Ovary (tissue), 9 donors: ENCODE results near the gene MSH2. TPM values are rescaled to one million over a fixed set of nuclear protein-coding genes. Genes with fewer than 3 reads are reported as not detected.

Experiments used
- DNase-seq, 5 donors: peaks; one replicate each; pipeline ENCODE4 v3.0.0-alpha.2; 2019 to 2020
- H3K27ac ChIP-seq, 2 donors: fragments of 200-600 bp; one replicate each; pipeline versions ENCODE4 v1.5.1 to v1.8.0; 2019 to 2022
- H3K27me3 ChIP-seq: fragments of 200-600 bp; one replicate; pipeline ENCODE4 v1.8.0; 2022
- H3K36me3 ChIP-seq: fragments of 200-600 bp; sonication (generic); one replicate; pipeline ENCODE4 v1.5.1; 2019
- H3K4me1 ChIP-seq: one replicate; pipeline ENCODE4 v1.8.1; 2013; ENCODE audit warnings: mild to moderate bottlenecking, moderate library complexity; ENCODE audit not compliant: insufficient read depth
- H3K4me3 ChIP-seq: fragments of 200-600 bp; sonication (generic); one replicate; pipeline ENCODE4 v1.5.1; 2017
- H3K9me3 ChIP-seq, 2 donors: fragments of 200-600 bp in 1 of 2; sonication (generic) in 1 of 2; one replicate each; pipeline versions ENCODE4 v1.5.1 to v1.8.1; 2013 to 2019; ENCODE audit warnings: mild to moderate bottlenecking in 1 of 2, moderate library complexity in 1 of 2
- EP300 ChIP-seq: sonication (generic); formaldehyde crosslinking; IDR thresholded peaks from one replicate; pipeline ENCODE4 v1.6.1; 2017; ENCODE audit warnings: antibody characterized with exemption
- POLR2A ChIP-seq: fragments of 450-650 bp; IDR thresholded peaks from one replicate; pipeline ENCODE4 v1.6.1; 2017; ENCODE audit warnings: antibody characterized with exemption, mild to moderate bottlenecking, moderate library complexity
- WGBS, 3 donors: extraction: QIAGEN DNeasy Blood & Tissue Kit in 1 of 3; methylation state at CpG; one replicate each; pipeline versions ENCODE4 v1.1.5 to v1.1.7; 2013 to 2017; 5-methylcytosine and 5-hydroxymethylcytosine counted together
- intact Hi-C, 4 donors: fragments of 100-400 bp; cut with DNase I; formaldehyde crosslinking; loops; one replicate each; pipeline versions ENCODE4 v1.11.0 to v1.15.1; 2022 to 2023
- polyA plus RNA-seq, 2 donors: library from polyadenylated mRNA; stranded (reverse); fragments of 200-250 nt in 1 of 2; fragments of 350-450 nt in 1 of 2; fragmentation: Illumina TruSeq in 1 of 2; extraction: RNeasy Lipid Tissue Mini Kit (QIAGEN cat#74804) in 1 of 2; gene quantifications; one replicate each; pipeline ENCODE4 v1.2.3, GENCODE V29; 2013 to 2014
- total RNA-seq, 7 donors: library from RNA; depleted of rRNA in 2 of 7; stranded (reverse); fragments of >200 nt in 2 of 7; fragmentation: NEBNext Ultra II Directional in 3 of 7; extraction: Animal tissue kit (Norgen Biotek cat#: 25700) in 3 of 7; gene quantifications; one replicate each; pipeline versions ENCODE4 v1.1.0 to v1.2.4, GENCODE V29; 2016 to 2023
- TF ChIP-seq, protein P1 (sequence below), 3 donors: fragments of 450-650 bp in 2 of 3; fragments of 200-600 bp in 1 of 3; IDR thresholded peaks; one replicate each; pipeline versions ENCODE4 v1.5.1 to v1.8.0; 2016 to 2022; ENCODE audit warnings: antibody characterized with exemption in 3 of 3, mild to moderate bottlenecking in 1 of 3
- donor health status: DM: no; HTN: no; CAD: no; lungs with moderate emphysema.
- donor health status: DM: no; HTN: no; CAD: no.
- donor health status: Bipolar disorder and iron deficiency.
- donor health status: DM: yes; HTN: yes; CAD: no.
- donor health status: DM: no; HTN: no; CAD: no.
- donor health status: DM: yes; HTN: yes; CAD: no.

MSH2 gene
- total and polyA plus RNA-seq, 9 donors, result 8.5 to 16.4 (median 10.7) TPM

DNA sequence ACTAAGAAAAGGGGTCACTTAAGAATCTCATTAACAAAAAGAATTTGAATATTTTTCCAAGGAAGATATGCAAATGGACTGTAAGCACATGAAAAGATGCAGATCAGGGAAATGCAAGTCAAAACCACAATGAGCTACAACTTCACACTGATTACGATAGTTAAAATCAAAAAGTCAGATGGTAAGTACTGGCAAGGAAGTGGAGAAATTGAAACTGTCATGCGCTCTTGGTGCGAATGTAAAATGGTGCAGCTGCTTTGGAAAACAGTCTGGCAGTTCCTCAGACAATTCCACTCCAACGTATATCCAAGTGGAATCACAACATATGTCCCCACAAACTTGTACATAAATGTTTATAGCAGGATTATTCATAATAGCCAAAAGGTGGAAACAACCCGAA lies 81.4 kb downstream of the MSH2 start:
- 91 to 96% (median 95%) methylated on average over 5 of the region's 5 CpGs for WGBS, 3 donors
- no peak for DNase-seq
- intact Hi-C loops, result no loop called here
- no peaks in the 10 kb centered on the region for H3K4me1 ChIP-seq
- H3K27me3 ChIP-seq, result no peaks in the 10 kb centered on the region
- no peaks in the 10 kb centered on the region for H3K36me3 ChIP-seq
- no peaks in the 10 kb centered on the region for H3K9me3 ChIP-seq
- TF ChIP-seq EP300 (no peak), POLR2A (no peak)
- TF ChIP-seq, protein P1, sequence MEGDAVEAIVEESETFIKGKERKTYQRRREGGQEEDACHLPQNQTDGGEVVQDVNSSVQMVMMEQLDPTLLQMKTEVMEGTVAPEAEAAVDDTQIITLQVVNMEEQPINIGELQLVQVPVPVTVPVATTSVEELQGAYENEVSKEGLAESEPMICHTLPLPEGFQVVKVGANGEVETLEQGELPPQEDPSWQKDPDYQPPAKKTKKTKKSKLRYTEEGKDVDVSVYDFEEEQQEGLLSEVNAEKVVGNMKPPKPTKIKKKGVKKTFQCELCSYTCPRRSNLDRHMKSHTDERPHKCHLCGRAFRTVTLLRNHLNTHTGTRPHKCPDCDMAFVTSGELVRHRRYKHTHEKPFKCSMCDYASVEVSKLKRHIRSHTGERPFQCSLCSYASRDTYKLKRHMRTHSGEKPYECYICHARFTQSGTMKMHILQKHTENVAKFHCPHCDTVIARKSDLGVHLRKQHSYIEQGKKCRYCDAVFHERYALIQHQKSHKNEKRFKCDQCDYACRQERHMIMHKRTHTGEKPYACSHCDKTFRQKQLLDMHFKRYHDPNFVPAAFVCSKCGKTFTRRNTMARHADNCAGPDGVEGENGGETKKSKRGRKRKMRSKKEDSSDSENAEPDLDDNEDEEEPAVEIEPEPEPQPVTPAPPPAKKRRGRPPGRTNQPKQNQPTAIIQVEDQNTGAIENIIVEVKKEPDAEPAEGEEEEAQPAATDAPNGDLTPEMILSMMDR (IDR thresholded peaks at IDR 0.05), result no peak
- H3K27ac ChIP-seq, result no peak overlapping the region
- no peak overlapping the region for H3K4me3 ChIP-seq

DNA sequence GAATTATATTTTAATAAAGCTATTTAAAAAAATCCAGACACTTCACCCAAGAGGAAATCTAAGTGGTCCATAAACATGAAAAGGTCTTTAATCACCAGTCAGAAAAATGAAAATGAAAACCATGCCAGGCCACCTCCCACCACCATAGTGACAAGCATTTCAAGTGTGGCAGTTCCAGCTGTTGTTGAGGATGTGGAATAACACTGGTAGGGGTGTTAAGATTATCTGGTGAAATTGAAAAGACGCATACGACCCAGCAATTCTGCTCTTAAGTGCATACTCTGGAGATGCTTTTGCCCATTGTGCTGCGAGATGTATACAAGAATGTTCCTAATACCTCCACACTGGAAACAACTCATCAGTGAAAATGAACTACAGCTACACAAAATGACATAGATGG lies 82.2 kb downstream of the MSH2 start:
- H3K27ac ChIP-seq, result no peak overlapping the region
- DNase-seq, result no peak
- H3K9me3 ChIP-seq, result no peaks in the 10 kb centered on the region
- no peaks in the 10 kb centered on the region for H3K36me3 ChIP-seq
- H3K27me3 ChIP-seq, result no peaks in the 10 kb centered on the region
- 85 to 98% (median 89%) methylated on average over 3 of the region's 3 CpGs for WGBS, 3 donors
- intact Hi-C loops, result loop anchor here in 1 of 4 donors (5.0 kb wide), 1 partner anchor 343 kb away; no protein-coding TSS in a partner anchor
- TF ChIP-seq, protein P1 (IDR thresholded peaks at IDR 0.05), result no peak
- TF ChIP-seq EP300, result no peak
- TF ChIP-seq POLR2A, result no peak
- H3K4me1 ChIP-seq, result no peaks in the 10 kb centered on the region
- H3K4me3 ChIP-seq, result no peak overlapping the region

DNA sequence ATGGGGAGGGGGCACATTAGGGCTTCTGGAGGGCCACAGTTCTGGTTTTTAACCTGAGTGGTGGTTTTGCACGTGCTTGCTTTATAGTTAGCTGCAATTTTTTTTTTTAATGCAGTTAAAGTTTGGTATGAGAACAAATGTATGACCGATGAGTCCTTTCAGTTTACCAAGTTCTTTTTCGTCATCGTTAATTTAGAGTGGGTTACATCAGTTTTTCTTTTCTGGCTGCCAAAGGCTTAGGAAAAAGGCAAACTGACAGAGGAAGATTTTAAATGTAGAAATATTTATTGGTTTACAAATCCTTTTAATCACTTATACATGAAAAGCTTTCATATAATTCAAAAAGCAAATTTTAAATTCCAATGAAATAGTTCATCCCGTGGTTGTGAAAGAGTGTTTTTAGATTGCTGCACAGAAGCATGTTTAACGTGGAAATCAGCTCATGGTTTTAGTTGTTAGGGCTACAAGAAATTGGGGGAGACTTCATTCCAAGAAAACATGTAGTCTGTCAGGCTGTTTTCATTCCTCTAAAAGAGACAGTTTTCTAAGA lies 82.9 kb downstream of the MSH2 start:
- DNase-seq, result no peak
- TF ChIP-seq EP300, result no peak
- no peak for TF ChIP-seq POLR2A
- TF ChIP-seq, protein P1 (IDR thresholded peaks at IDR 0.05), result no peak
- intact Hi-C loops, result loop anchor here in 1 of 4 donors (5.0 kb wide), 1 partner anchor 344 kb away; no protein-coding TSS in a partner anchor
- H3K36me3 ChIP-seq, result no peaks in the 10 kb centered on the region
- 45 to 71% (median 55%) methylated on average over 6 of the region's 6 CpGs for WGBS, 3 donors
- no peaks in the 10 kb centered on the region for H3K9me3 ChIP-seq
- no peak overlapping the region for H3K4me3 ChIP-seq
- H3K27ac ChIP-seq, result no peak overlapping the region
- no peaks in the 10 kb centered on the region for H3K27me3 ChIP-seq
- no peaks in the 10 kb centered on the region for H3K4me1 ChIP-seq

DNA sequence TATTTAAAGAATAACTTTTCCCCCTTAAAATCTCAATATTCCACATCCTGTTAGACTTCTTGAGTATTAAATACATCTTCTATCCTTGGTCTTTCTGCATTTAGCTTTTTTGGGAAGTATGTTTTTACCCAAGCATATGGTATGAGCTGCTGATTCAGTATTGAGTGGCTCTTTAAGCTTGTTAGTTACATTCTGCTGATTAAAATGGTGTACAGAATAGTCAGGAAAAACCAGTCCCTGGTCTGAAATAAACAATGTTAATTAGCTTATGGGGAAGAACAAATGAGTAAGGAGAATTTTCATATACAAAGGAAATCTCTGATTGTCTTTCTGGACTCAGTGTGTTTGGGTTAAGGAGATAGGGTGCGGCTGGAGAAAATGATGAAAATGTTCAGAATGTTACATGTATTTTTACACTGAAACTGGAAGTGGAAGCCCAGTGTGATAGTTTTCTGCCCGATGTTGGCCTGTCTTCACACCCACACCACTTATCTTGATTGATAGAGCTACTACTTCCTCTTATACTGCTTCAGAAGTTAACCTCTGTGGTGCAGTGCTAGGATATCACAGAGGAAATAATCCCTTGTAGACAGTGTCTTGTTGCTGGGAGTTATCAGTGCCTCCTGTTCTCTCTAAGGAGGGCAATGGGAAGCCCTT lies 84.0 kb downstream of the MSH2 start:
- WGBS, 3 donors, result 13 to 23% (median 15%) methylated on average over 2 of the region's 2 CpGs
- intact Hi-C loops, result loop anchor here in 1 of 4 donors (5.0 kb wide), 1 partner anchor 345 kb away; no protein-coding TSS in a partner anchor
- H3K27me3 ChIP-seq, result no peaks in the 10 kb centered on the region

More for the DNA sequence above, 84.0 kb downstream of the MSH2 start:
- no peak overlapping the region for H3K27ac ChIP-seq
- no peak overlapping the region for H3K4me3 ChIP-seq
- TF ChIP-seq EP300 (no peak), POLR2A (no peak)
- TF ChIP-seq, protein P1 (IDR thresholded peaks at IDR 0.05), result no peak
- H3K9me3 ChIP-seq, result no peaks in the 10 kb centered on the region
- H3K4me1 ChIP-seq, result no peaks in the 10 kb centered on the region
- no peak for DNase-seq
- H3K36me3 ChIP-seq, result no peaks in the 10 kb centered on the region
